ENCODE data around the gene CFAP46.

- TF ChIP-seq CTCF (IDR thresholded peaks at IDR 0.05; ENCODE audit: poor library complexity, severe bottlenecking): no peak
- no peak for TF ChIP-seq EP300 (conservative IDR thresholded peaks at IDR 0.05; ENCODE audit: poor library complexity, severe bottlenecking)
Measured at GRCh38 chr10:132884691-132885271, 57.6 kb downstream of the CFAP46 start.

All from neural cell (in vitro differentiated cells).